ENCODE measurements around the gene SLFN12.

The SLFN12 gene

DNA sequence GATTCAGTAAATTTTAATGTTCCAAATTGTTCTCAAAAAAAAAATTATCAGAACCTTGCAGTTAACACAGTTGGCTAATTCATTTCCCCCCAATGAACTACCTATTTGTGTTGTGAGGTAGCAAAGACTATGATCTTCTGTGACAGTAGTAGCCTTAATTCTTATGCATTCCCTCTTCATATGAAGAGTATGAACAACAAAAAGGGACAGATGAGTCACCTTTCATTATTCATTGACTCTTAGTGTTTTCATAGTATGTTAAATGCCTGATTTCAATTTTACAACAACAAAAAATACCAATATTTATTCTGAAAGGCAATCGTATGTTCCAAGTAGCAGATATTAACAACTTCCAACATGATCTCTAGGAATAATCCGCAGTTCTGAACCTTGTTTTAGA is 55.2 kb downstream of the SLFN12 start:
- no peak overlapping the region for H3K4me3 Mint-ChIP-seq
- peaks cover 34% of the 10 kb centered on the region for H3K4me1 Mint-ChIP-seq (ENCODE audit: low read depth)
- no peaks in the 10 kb centered on the region for H3K27me3 Mint-ChIP-seq
- H3K27ac Mint-ChIP-seq: no peak overlapping the region
- peaks cover under 1% of the 10 kb centered on the region for H3K9me3 Mint-ChIP-seq
- H3K36me3 Mint-ChIP-seq (ENCODE audit: low read depth): peaks cover 1% of the 10 kb centered on the region

GRCh38 chr17:35376245-35376644 is 56.1 kb downstream of the SLFN12 start:
- H3K27me3 Mint-ChIP-seq: no peaks in the 10 kb centered on the region
- peaks cover 9% of the 10 kb centered on the region for H3K36me3 Mint-ChIP-seq (ENCODE audit: low read depth)
- peak overlapping the region; percentile 3 for H3K27ac Mint-ChIP-seq
- peaks cover 35% of the 10 kb centered on the region for H3K4me1 Mint-ChIP-seq (ENCODE audit: low read depth)
- H3K9me3 Mint-ChIP-seq: peaks cover 5% of the 10 kb centered on the region
- no peak overlapping the region for H3K4me3 Mint-ChIP-seq

DNA sequence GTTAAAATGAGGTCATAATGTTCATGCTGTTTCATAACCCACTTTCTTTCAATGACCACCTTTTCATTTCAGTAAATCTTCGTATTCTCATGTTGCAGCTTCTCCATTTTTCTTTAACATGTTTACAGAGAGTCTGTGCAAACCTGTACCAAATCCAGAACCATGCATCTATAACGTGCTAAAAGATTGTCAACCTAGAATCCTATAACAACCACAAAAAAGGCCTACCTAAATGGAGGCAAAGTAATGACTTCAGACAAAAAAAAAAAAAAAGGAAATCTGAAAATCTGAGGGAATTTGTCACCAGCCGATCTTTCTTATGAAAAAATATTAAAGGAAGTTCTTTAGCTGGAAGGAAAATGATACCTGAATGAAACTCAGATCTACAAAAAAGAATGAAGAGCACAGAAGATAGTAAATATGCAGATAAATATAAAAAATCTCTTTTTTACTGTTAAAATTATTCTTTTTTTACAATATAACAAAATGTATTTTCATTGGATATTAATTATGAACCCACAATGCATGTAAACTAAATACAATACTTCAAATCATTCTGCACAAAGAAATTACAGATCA is 57.4 kb downstream of the SLFN12 start:
- peaks cover 47% of the 10 kb centered on the region for H3K4me1 Mint-ChIP-seq (ENCODE audit: low read depth)
- H3K27me3 Mint-ChIP-seq: no peaks in the 10 kb centered on the region
- H3K27ac Mint-ChIP-seq: peak overlapping the region; percentile 97
- peak overlapping the region; percentile 90 for H3K4me3 Mint-ChIP-seq
- H3K9me3 Mint-ChIP-seq: peaks cover 11% of the 10 kb centered on the region
- peaks cover 23% of the 10 kb centered on the region for H3K36me3 Mint-ChIP-seq (ENCODE audit: low read depth)

- peak overlapping the region; percentile 97 for H3K27ac Mint-ChIP-seq
- peaks cover 30% of the 10 kb centered on the region for H3K36me3 Mint-ChIP-seq (ENCODE audit: low read depth)
- H3K9me3 Mint-ChIP-seq: peaks cover 12% of the 10 kb centered on the region
- H3K4me3 Mint-ChIP-seq: peak overlapping the region; percentile 90
- no peaks in the 10 kb centered on the region for H3K27me3 Mint-ChIP-seq
- peaks cover 49% of the 10 kb centered on the region for H3K4me1 Mint-ChIP-seq (ENCODE audit: low read depth)
Measured at GRCh38 chr17:35373984-35374765, 58.1 kb downstream of the SLFN12 start.

DNA sequence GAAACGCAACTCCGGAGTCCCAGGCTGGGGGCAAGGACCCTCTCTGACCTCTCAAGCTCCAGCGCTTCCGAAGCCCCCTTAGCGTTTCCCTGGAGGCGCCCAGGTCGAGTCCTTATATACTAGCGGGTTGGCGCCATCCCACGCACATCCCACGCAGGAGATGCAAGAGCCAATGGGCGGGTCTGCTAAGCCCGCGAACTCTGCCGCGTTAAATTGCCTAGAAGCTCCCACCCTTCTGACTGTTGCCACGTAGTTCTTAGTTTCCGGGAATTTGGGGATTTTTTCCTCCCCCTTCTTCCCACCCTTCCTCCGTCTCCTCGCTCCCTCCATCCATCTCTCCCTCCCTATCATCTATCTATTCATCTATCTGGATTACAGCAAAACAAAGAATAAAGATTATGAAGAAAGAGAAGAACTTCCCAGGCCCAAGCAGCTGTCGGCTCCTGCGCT is 58.7 kb downstream of the SLFN12 start, which contains the start of gene SLFN11:
TSS of gene SLFN11 (minus strand) at position 88 of the 450 bp plus-strand sequence. CDS start 9,814 bp downstream, outside the sequence.
- H3K4me3 Mint-ChIP-seq: peak within 1 kb of the TSS; percentile 90
- H3K27me3 Mint-ChIP-seq: no peaks in the 10 kb centered on the region
- H3K4me1 Mint-ChIP-seq (ENCODE audit: low read depth): peaks cover 54% of the 10 kb centered on the region
- peaks cover 12% of the 10 kb centered on the region for H3K9me3 Mint-ChIP-seq
- peak within 1 kb of the TSS; percentile 97 for H3K27ac Mint-ChIP-seq
- peaks cover 31% of the 10 kb centered on the region for H3K36me3 Mint-ChIP-seq (ENCODE audit: low read depth)

GRCh38 chr17:35372846-35373533 is 59.3 kb downstream of the SLFN12 start:
- peaks cover 12% of the 10 kb centered on the region for H3K9me3 Mint-ChIP-seq
- H3K36me3 Mint-ChIP-seq (ENCODE audit: low read depth): peaks cover 31% of the 10 kb centered on the region

GRCh38 chr17:35371934-35372333 is 60.4 kb downstream of the SLFN12 start:
- Mint-ChIP-seq H3K36me3 (ENCODE audit: low read depth) (peaks cover 31% of the 10 kb centered on the region), H3K27me3 (no peaks in the 10 kb centered on the region), H3K27ac (no peak overlapping the region), H3K4me1 (ENCODE audit: low read depth) (peaks cover 61% of the 10 kb centered on the region), H3K9me3 (peaks cover 12% of the 10 kb centered on the region), H3K4me3 (peak overlapping the region; percentile 90)

More at GRCh38 chr17:35372846-35373533, 59.3 kb downstream of the SLFN12 start:
- Mint-ChIP-seq H3K27me3 (no peaks in the 10 kb centered on the region), H3K4me1 (ENCODE audit: low read depth) (peaks cover 60% of the 10 kb centered on the region), H3K27ac (peak overlapping the region; percentile 97), H3K4me3 (peak overlapping the region; percentile 90)

- Mint-ChIP-seq H3K4me3 (peak overlapping the region; percentile 6), H3K27ac (peak overlapping the region; percentile 45), H3K36me3 (ENCODE audit: low read depth) (peaks cover 52% of the 10 kb centered on the region), H3K9me3 (peaks cover 12% of the 10 kb centered on the region), H3K4me1 (ENCODE audit: low read depth) (peaks cover 49% of the 10 kb centered on the region), H3K27me3 (no peaks in the 10 kb centered on the region)
Measured at GRCh38 chr17:35368081-35368830, 64.0 kb downstream of the SLFN12 start.

GRCh38 chr17:35361027-35361426 is 71.3 kb downstream of the SLFN12 start:
- Mint-ChIP-seq H3K4me3 (no peak overlapping the region), H3K4me1 (ENCODE audit: low read depth) (peaks cover 21% of the 10 kb centered on the region), H3K9me3 (no peaks in the 10 kb centered on the region), H3K36me3 (ENCODE audit: low read depth) (peaks cover 82% of the 10 kb centered on the region), H3K27ac (no peak overlapping the region), H3K27me3 (no peaks in the 10 kb centered on the region)
